ENCODE results near the gene TOGARAM1. TPM values are rescaled to one million over a fixed set of nuclear protein-coding genes. Genes with fewer than 3 reads are reported as not detected.

Gene TOGARAM1
- total and polyA plus RNA-seq, 2 donors (not counting 3 experiments of a cell fraction or from before 2014, with no cell fraction given), result 4.2 to 13.8 TPM

GRCh38 chr14:45038256-45038655 is 76.3 kb downstream of the TOGARAM1 start:
- DNase-seq (ENCODE audit: low read depth, low spot score) (no peak), FAIRE-seq (no peak)
- CTCF ChIA-PET, result no interaction called here
- intact Hi-C loops (cut with micrococcal nuclease) (no loop called here), dilution Hi-C loops (cut with MboI; ENCODE audit: extremely low pct_ligation_motif_present, low sequenced_read_pairs) (no loop called here)
- Histone ChIP-seq H3K79me2 (ENCODE audit: control insufficient read depth, insufficient read depth, low read length) (no peaks in the 10 kb centered on the region), H3K36me3 (ENCODE audit: control insufficient read depth in 2 of 2, extremely low read depth in 1 of 2, insufficient read depth in 2 of 2, low read length in 2 of 2) (peaks cover 0 to 7% of the 10 kb centered on the region in 2 experiments), H3K4me1 (ENCODE audit: control insufficient read depth, extremely low read depth, insufficient read depth, low read length) (no peaks in the 10 kb centered on the region), H3K27ac (ENCODE audit: insufficient read depth, low read depth, low read length) (no peak overlapping the region), H3K9me1 (replicated peaks; ENCODE audit: control insufficient read depth, extremely low read depth, insufficient read depth, low read length) (no peaks in the 10 kb centered on the region), H3K27me3 (ENCODE audit: control insufficient read depth in 2 of 2, insufficient read depth in 2 of 2, low read length in 2 of 2) (no peaks in the 10 kb centered on the region), H3K9me3 (replicated peaks; ENCODE audit: control insufficient read depth, insufficient read depth, low read length) (no peaks in the 10 kb centered on the region), H3K9ac (replicated peaks; ENCODE audit: extremely low read depth, insufficient read depth, low read length) (no peak overlapping the region), H3K4me3 (replicated peaks in 1 of 3; ENCODE audit: insufficient read depth in 1 of 3, low read depth in 1 of 3, low read length in 3 of 3) (no peak overlapping the region), H3K4me2 (ENCODE audit: insufficient read depth, low read length) (no peak overlapping the region), H2AFZ (ENCODE audit: low read depth, low read length) (no peak overlapping the region), H4K20me1 (replicated peaks; ENCODE audit: control insufficient read depth, extremely low read depth, insufficient read depth, low read length) (no peaks in the 10 kb centered on the region)
- BruUV-seq (replicated peaks), result no TSS peak
- POLR2A ChIA-PET, result interaction anchor here (1.6 kb wide), 1 partner anchor 12 kb away, joined by 3 read pairs; no protein-coding TSS in a partner anchor
- TF ChIP-seq FOS (IDR thresholded peaks at IDR 0.05; ENCODE audit: borderline replicate concordance, insufficient read depth, low read length) (no peak), CTCF (IDR thresholded peaks at IDR 0.05; ENCODE audit: extremely low read depth in 1 of 2, insufficient read depth in 1 of 2, low read depth in 1 of 2, low read length in 2 of 2) (no peak), POLR2AphosphoS5 (IDR thresholded peaks at IDR 0.05; ENCODE audit: insufficient read depth, low read depth, low read length) (no peak), JUN (IDR thresholded peaks at IDR 0.05; ENCODE audit: borderline replicate concordance, insufficient read depth, insufficient read length, low read depth) (no peak)

DNA sequence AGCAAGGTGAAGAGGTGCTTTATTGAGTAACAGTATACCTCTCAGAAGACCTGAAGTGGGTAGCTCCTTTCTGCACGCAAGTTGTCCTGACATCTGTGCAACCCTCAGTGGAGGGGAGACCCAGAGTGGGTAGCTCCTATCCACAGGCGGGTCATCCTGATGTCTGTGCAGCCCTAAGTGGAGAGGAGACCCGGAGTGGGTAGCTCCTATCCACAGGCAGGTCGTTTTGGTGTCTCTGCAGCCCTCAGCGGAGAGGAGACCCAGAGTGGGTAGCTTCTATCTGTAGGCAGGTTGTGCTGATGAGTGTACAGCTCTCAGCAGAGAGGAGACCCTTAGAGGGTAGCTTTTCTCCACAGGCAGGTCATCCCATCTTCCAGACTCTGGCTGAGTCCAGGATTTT is 76.9 kb downstream of the TOGARAM1 start:
- Histone ChIP-seq H3K4me2 (ENCODE audit: insufficient read depth, low read length) (no peak overlapping the region), H3K79me2 (ENCODE audit: control insufficient read depth, insufficient read depth, low read length) (no peaks in the 10 kb centered on the region), H3K9me1 (replicated peaks; ENCODE audit: control insufficient read depth, extremely low read depth, insufficient read depth, low read length) (no peaks in the 10 kb centered on the region), H3K36me3 (ENCODE audit: control insufficient read depth in 2 of 2, extremely low read depth in 1 of 2, insufficient read depth in 2 of 2, low read length in 2 of 2) (peaks cover 0 to 7% of the 10 kb centered on the region in 2 experiments), H4K20me1 (replicated peaks; ENCODE audit: control insufficient read depth, extremely low read depth, insufficient read depth, low read length) (no peaks in the 10 kb centered on the region), H3K27me3 (ENCODE audit: control insufficient read depth in 2 of 2, insufficient read depth in 2 of 2, low read length in 2 of 2) (no peaks in the 10 kb centered on the region), H2AFZ (ENCODE audit: low read depth, low read length) (no peak overlapping the region), H3K9me3 (replicated peaks; ENCODE audit: control insufficient read depth, insufficient read depth, low read length) (no peaks in the 10 kb centered on the region), H3K9ac (replicated peaks; ENCODE audit: extremely low read depth, insufficient read depth, low read length) (no peak overlapping the region), H3K4me1 (ENCODE audit: control insufficient read depth, extremely low read depth, insufficient read depth, low read length) (no peaks in the 10 kb centered on the region), H3K27ac (ENCODE audit: insufficient read depth, low read depth, low read length) (no peak overlapping the region), H3K4me3 (replicated peaks in 1 of 3; ENCODE audit: insufficient read depth in 1 of 3, low read depth in 1 of 3, low read length in 3 of 3) (no peak overlapping the region)
- BruUV-seq (replicated peaks), result no TSS peak
- DNase-seq (ENCODE audit: low read depth, low spot score), result no peak
- intact Hi-C loops (cut with micrococcal nuclease) (no loop called here), dilution Hi-C loops (cut with MboI; ENCODE audit: extremely low pct_ligation_motif_present, low sequenced_read_pairs) (no loop called here)
- CTCF ChIA-PET, result no interaction called here
- POLR2A ChIA-PET, result interaction anchor here (1.6 kb wide), 1 partner anchor 13 kb away, joined by 3 read pairs; no protein-coding TSS in a partner anchor
- no peak for FAIRE-seq
- TF ChIP-seq, protein P1, sequence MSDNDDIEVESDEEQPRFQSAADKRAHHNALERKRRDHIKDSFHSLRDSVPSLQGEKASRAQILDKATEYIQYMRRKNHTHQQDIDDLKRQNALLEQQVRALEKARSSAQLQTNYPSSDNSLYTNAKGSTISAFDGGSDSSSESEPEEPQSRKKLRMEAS (IDR thresholded peaks at IDR 0.05; ENCODE audit: insufficient read depth, insufficient read length), result no peak
- TF ChIP-seq JUN (IDR thresholded peaks at IDR 0.05; ENCODE audit: borderline replicate concordance, insufficient read depth, insufficient read length, low read depth) (no peak), EZH2 (IDR thresholded peaks at IDR 0.05; ENCODE audit: borderline replicate concordance, low read depth, low read length, severe bottlenecking) (no peak), CTCF (IDR thresholded peaks at IDR 0.05; ENCODE audit: extremely low read depth in 1 of 2, insufficient read depth in 1 of 2, low read depth in 1 of 2, low read length in 2 of 2) (no peak), GATA2 (IDR thresholded peaks at IDR 0.05; ENCODE audit: insufficient read depth, insufficient read length, low read depth, low read length) (no peak), FOS (IDR thresholded peaks at IDR 0.05; ENCODE audit: borderline replicate concordance, insufficient read depth, low read length) (no peak), MYC (IDR thresholded peaks at IDR 0.05; ENCODE audit: low read depth, low read length) (no peak), POLR2AphosphoS5 (IDR thresholded peaks at IDR 0.05; ENCODE audit: insufficient read depth, low read depth, low read length) (no peak), POLR2A (IDR thresholded peaks at IDR 0.05; ENCODE audit: low read depth, low read length) (no peak)

Data from endothelial cell of umbilical vein (primary cell).